Measurements from ENCODE around the gene ZFP14.
A peak's percentile ranks its signal among the peaks of the same experiment; 100 is the strongest.

The ZFP14 gene

GRCh38 chr19:36378625-36379509 is at the start of gene ZFP14:
ZFP14 (minus strand) TSS chr19:36379201; CDS start chr19:36367892, 11,309 bp downstream.
- DNase-seq (ENCODE audit: low read depth, low spot score) = peak; percentile 66
- peak within 1 kb of the TSS; percentile 50 for H3K27ac ChIP-seq
- H3K4me3 ChIP-seq = peak within 1 kb of the TSS; percentile 99
- TF ChIP-seq EZH2 (IDR thresholded peaks at IDR 0.05) (no peak), POLR2AphosphoS5 (IDR thresholded peaks at IDR 0.05; ENCODE audit: borderline replicate concordance, low read depth, low read length) (peak; percentile 65), FOXP2 (optimal IDR thresholded peaks at IDR 0.05; ENCODE audit: control extremely low read depth, extremely low read length, insufficient read depth) (peak; percentile 61)
- H3K9me3 ChIP-seq (ENCODE audit: low read depth, low read length) = no peaks in the 10 kb centered on the region; the same call in 1 of the 2 replicates
- no peaks in the 10 kb centered on the region for H3K36me3 ChIP-seq (ENCODE audit: insufficient read depth, low read length)
- H3K9ac ChIP-seq (ENCODE audit: insufficient read length) = peak within 1 kb of the TSS; percentile 84

GRCh38 chr19:36423925-36424324 is 44.9 kb upstream of the ZFP14 start:
- no peak for TF ChIP-seq EZH2 (IDR thresholded peaks at IDR 0.05)
- no peak for TF ChIP-seq FOXP2 (optimal IDR thresholded peaks at IDR 0.05; ENCODE audit: control extremely low read depth, extremely low read length, insufficient read depth)
- TF ChIP-seq POLR2AphosphoS5 (IDR thresholded peaks at IDR 0.05; ENCODE audit: borderline replicate concordance, low read depth, low read length) = no peak
- DNase-seq (ENCODE audit: low read depth, low spot score) = no peak
- Histone ChIP-seq H3K9me3 (ENCODE audit: low read depth, low read length) (no peaks in the 10 kb centered on the region), H3K27ac (no peak overlapping the region), H3K9ac (ENCODE audit: insufficient read length) (no peak overlapping the region), H3K36me3 (ENCODE audit: insufficient read depth, low read length) (no peaks in the 10 kb centered on the region), H3K4me3 (no peak overlapping the region)

GRCh38 chr19:36421749-36422481 is 42.9 kb upstream of the ZFP14 start:
- H3K27ac ChIP-seq = no peak overlapping the region
- 0 out of 2 replicates have a peak, but pooled peaks cover 3% of the 10 kb centered on the region for H3K36me3 ChIP-seq (ENCODE audit: insufficient read depth, low read length)
- TF ChIP-seq FOXP2 (optimal IDR thresholded peaks at IDR 0.05; ENCODE audit: control extremely low read depth, extremely low read length, insufficient read depth) = no peak
- TF ChIP-seq EZH2 (IDR thresholded peaks at IDR 0.05) = no peak
- no peak for TF ChIP-seq POLR2AphosphoS5 (IDR thresholded peaks at IDR 0.05; ENCODE audit: borderline replicate concordance, low read depth, low read length)
- DNase-seq (ENCODE audit: low read depth, low spot score) = no peak
- H3K9ac ChIP-seq (ENCODE audit: insufficient read length) = no peak overlapping the region
- no peak overlapping the region for H3K4me3 ChIP-seq
- H3K9me3 ChIP-seq (ENCODE audit: low read depth, low read length) = no peaks in the 10 kb centered on the region

- Histone ChIP-seq H3K36me3 (ENCODE audit: insufficient read depth, low read length) (0 out of 2 replicates have a peak, but pooled peaks cover 3% of the 10 kb centered on the region), H3K4me3 (no peak overlapping the region), H3K9me3 (ENCODE audit: low read depth, low read length) (no peaks in the 10 kb centered on the region), H3K27ac (no peak overlapping the region), H3K9ac (ENCODE audit: insufficient read length) (no peak overlapping the region)
- TF ChIP-seq POLR2AphosphoS5 (IDR thresholded peaks at IDR 0.05; ENCODE audit: borderline replicate concordance, low read depth, low read length) (no peak), EZH2 (IDR thresholded peaks at IDR 0.05) (no peak), FOXP2 (optimal IDR thresholded peaks at IDR 0.05; ENCODE audit: control extremely low read depth, extremely low read length, insufficient read depth) (no peak)
- DNase-seq (ENCODE audit: low read depth, low spot score) = no peak
Measured at GRCh38 chr19:36420961-36421748, 42.2 kb upstream of the ZFP14 start.

GRCh38 chr19:36418287-36419001 is 39.4 kb upstream of the ZFP14 start, which contains the start of gene ZFP82:
ZFP82 (minus strand) TSS chr19:36418644; CDS start chr19:36409789, 8,855 bp downstream.
- Histone ChIP-seq H3K36me3 (ENCODE audit: insufficient read depth, low read length) (peaks cover 13% of the 10 kb centered on the region; the same call in 1 of the 2 replicates), H3K4me3 (peak within 1 kb of the TSS; percentile 82), H3K9ac (ENCODE audit: insufficient read length) (peak within 1 kb of the TSS; percentile 79), H3K27ac (peak within 1 kb of the TSS; percentile 50; the same call in 1 of the 2 replicates), H3K9me3 (ENCODE audit: low read depth, low read length) (no peaks in the 10 kb centered on the region)
- no peak for DNase-seq (ENCODE audit: low read depth, low spot score)
- no peak for TF ChIP-seq FOXP2 (optimal IDR thresholded peaks at IDR 0.05; ENCODE audit: control extremely low read depth, extremely low read length, insufficient read depth)
- TF ChIP-seq EZH2 (IDR thresholded peaks at IDR 0.05) = no peak
- TF ChIP-seq POLR2AphosphoS5 (IDR thresholded peaks at IDR 0.05; ENCODE audit: borderline replicate concordance, low read depth, low read length) = peak; percentile 90

- Histone ChIP-seq H3K27ac (no peak overlapping the region), H3K9ac (ENCODE audit: insufficient read length) (peak overlapping the region; percentile 79), H3K36me3 (ENCODE audit: insufficient read depth, low read length) (peaks cover 17% of the 10 kb centered on the region), H3K4me3 (peak overlapping the region; percentile 82), H3K9me3 (ENCODE audit: low read depth, low read length) (0 out of 2 replicates have a peak, but pooled peaks cover 1% of the 10 kb centered on the region)
- TF ChIP-seq EZH2 (IDR thresholded peaks at IDR 0.05) (no peak), FOXP2 (optimal IDR thresholded peaks at IDR 0.05; ENCODE audit: control extremely low read depth, extremely low read length, insufficient read depth) (no peak), POLR2AphosphoS5 (IDR thresholded peaks at IDR 0.05; ENCODE audit: borderline replicate concordance, low read depth, low read length) (no peak)
- no peak for DNase-seq (ENCODE audit: low read depth, low spot score)
Measured at GRCh38 chr19:36417752-36418286, 38.8 kb upstream of the ZFP14 start.

GRCh38 chr19:36409841-36410240 is 30.8 kb upstream of the ZFP14 start:
- peaks cover 9% of the 10 kb centered on the region; the same call in 1 of the 2 replicates for H3K9me3 ChIP-seq (ENCODE audit: low read depth, low read length)
- no peak overlapping the region for H3K27ac ChIP-seq
- no peak overlapping the region for H3K4me3 ChIP-seq
- DNase-seq (ENCODE audit: low read depth, low spot score) = no peak
- peaks cover 57% of the 10 kb centered on the region for H3K36me3 ChIP-seq (ENCODE audit: insufficient read depth, low read length)
- no peak overlapping the region for H3K9ac ChIP-seq (ENCODE audit: insufficient read length)
- TF ChIP-seq EZH2 (IDR thresholded peaks at IDR 0.05) (no peak), FOXP2 (optimal IDR thresholded peaks at IDR 0.05; ENCODE audit: control extremely low read depth, extremely low read length, insufficient read depth) (no peak), POLR2AphosphoS5 (IDR thresholded peaks at IDR 0.05; ENCODE audit: borderline replicate concordance, low read depth, low read length) (no peak)

Data from SK-N-MC (cell line).